ENCODE data around the gene SRBD1. TPM values are rescaled to one million over a fixed set of nuclear protein-coding genes. Genes with fewer than 3 reads are reported as not detected.

Gene SRBD1
- total RNA-seq, 6 experiments from 2014 or later, result 7.4 to 14.1 (median 9.4) TPM

GRCh38 chr2:45582522-45582921 lies 28.5 kb downstream of the SRBD1 start:
- 67% methylated on average over 1 of the region's 1 CpG for WGBS (ENCODE audit: insufficient coverage, low coverage, low lambda C conversion rate, missing lambda C conversion rate)
- TF ChIP-seq POLR2A (IDR thresholded peaks at IDR 0.05), result no peak
- TF ChIP-seq CTCF (IDR thresholded peaks at IDR 0.05), result no peak
- intact Hi-C loops (cut with DNase I), result no loop called here
- Histone ChIP-seq H3K36me3 (peaks cover 0 to 4% (median 3%) of the 10 kb centered on the region in 4 donors), H3K27ac (no peak overlapping the region), H3K4me3 (no peak overlapping the region), H3K4me1 (no peaks in the 10 kb centered on the region), H3K27me3 (no peaks in the 10 kb centered on the region), H3K9me3 (peaks cover 0 to 3% (median 0%) of the 10 kb centered on the region in 4 donors)
- no peak for ATAC-seq
- DNase-seq, result no peak

- Histone ChIP-seq H3K9me3 (no peaks in the 10 kb centered on the region), H3K27me3 (no peaks in the 10 kb centered on the region), H3K4me1 (no peaks in the 10 kb centered on the region), H3K27ac (no peak overlapping the region), H3K4me3 (no peak overlapping the region), H3K36me3 (peaks cover 0 to 4% (median 3%) of the 10 kb centered on the region in 4 donors)
- ATAC-seq (peak in 2 of 4 donors; percentile 43 to 56), DNase-seq (no peak)
- intact Hi-C loops (cut with DNase I), result no loop called here
- TF ChIP-seq POLR2A (IDR thresholded peaks at IDR 0.05), result no peak
- peak; percentile 10 to 29 (median 20) for TF ChIP-seq CTCF (IDR thresholded peaks at IDR 0.05)
- WGBS (ENCODE audit: insufficient coverage, low coverage, low lambda C conversion rate, missing lambda C conversion rate), result 78% methylated on average over 5 of the region's 5 CpGs
Observed at GRCh38 chr2:45578056-45578843, 32.8 kb downstream of the SRBD1 start.

GRCh38 chr2:45577441-45577840 lies 33.6 kb downstream of the SRBD1 start:
- Histone ChIP-seq H3K36me3 (peaks cover 0 to 4% (median 3%) of the 10 kb centered on the region in 4 donors), H3K9me3 (no peaks in the 10 kb centered on the region), H3K27ac (no peak overlapping the region), H3K27me3 (no peaks in the 10 kb centered on the region), H3K4me3 (no peak overlapping the region), H3K4me1 (no peaks in the 10 kb centered on the region)
- intact Hi-C loops (cut with DNase I), result no loop called here
- 84% methylated on average over 4 of the region's 4 CpGs for WGBS (ENCODE audit: insufficient coverage, low coverage, low lambda C conversion rate, missing lambda C conversion rate)
- TF ChIP-seq CTCF (IDR thresholded peaks at IDR 0.05), result no peak
- no peak for TF ChIP-seq POLR2A (IDR thresholded peaks at IDR 0.05)
- no peak for DNase-seq
- no peak for ATAC-seq

- H3K36me3 ChIP-seq, result peaks cover 0 to 4% (median 0%) of the 10 kb centered on the region in 4 donors
- H3K27ac ChIP-seq, result no peak overlapping the region
- no peak for TF ChIP-seq POLR2A (IDR thresholded peaks at IDR 0.05)
- TF ChIP-seq CTCF (IDR thresholded peaks at IDR 0.05), result no peak
- intact Hi-C loops (cut with DNase I), result no loop called here
- no peaks in the 10 kb centered on the region for H3K27me3 ChIP-seq
- ATAC-seq, result no peak
- no peaks in the 10 kb centered on the region for H3K4me1 ChIP-seq
- DNase-seq, result no peak
- WGBS (ENCODE audit: insufficient coverage, low coverage, low lambda C conversion rate, missing lambda C conversion rate), result 71% methylated on average over 6 of the region's 6 CpGs
- H3K4me3 ChIP-seq, result no peak overlapping the region
- H3K9me3 ChIP-seq, result no peaks in the 10 kb centered on the region
Observed at GRCh38 chr2:45575881-45576280, 35.2 kb downstream of the SRBD1 start.
